Jurkat, Clone E6-1 (cell line): ENCODE results near the gene RNF220.

Experiments
- DNase-seq: peaks from one replicate; pipeline ENCODE4 v3.0.0-alpha.2; 2011; ENCODE audit warnings: low read depth, low spot score
- H3K4me3 ChIP-seq: 2 replicates; pipeline ENCODE4 v1.5.1; 2011; ENCODE audit warnings: mild to moderate bottlenecking, low read length, control low read depth, moderate library complexity

The RNF220 gene

GRCh38 chr1:44536357-44537209, 131.5 kb downstream of the RNF220 start:
- DNase-seq: no peak
- no peak overlapping the region for H3K4me3 ChIP-seq

DNA sequence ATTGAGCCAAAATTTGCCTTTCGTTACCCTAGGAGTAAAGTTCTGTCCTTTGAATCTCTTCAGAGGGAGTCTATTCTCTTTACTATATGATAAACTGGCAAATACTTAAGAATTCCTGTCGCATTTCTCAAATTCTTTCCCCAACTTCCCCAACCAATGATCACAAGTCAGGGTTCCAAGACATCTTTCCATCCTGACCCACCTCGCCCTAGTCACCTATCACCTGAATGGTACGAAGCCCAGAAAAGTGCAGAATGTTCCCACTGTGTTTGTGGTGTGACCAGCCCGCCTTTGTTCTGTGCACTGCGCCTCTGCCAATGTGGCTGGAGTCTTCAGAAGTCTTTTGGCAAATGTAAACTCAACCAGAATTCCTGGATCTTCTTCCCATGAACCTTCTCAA, 132.5 kb downstream of the RNF220 start:
- no peak overlapping the region for H3K4me3 ChIP-seq
- DNase-seq: no peak

- DNase-seq: no peak
- no peak overlapping the region for H3K4me3 ChIP-seq
Measured at GRCh38 chr1:44537956-44538355, 132.9 kb downstream of the RNF220 start.

GRCh38 chr1:44539991-44540730, 135.1 kb downstream of the RNF220 start:
- no peak for DNase-seq
- H3K4me3 ChIP-seq: no peak overlapping the region

- DNase-seq: no peak
- no peak overlapping the region for H3K4me3 ChIP-seq
Measured at GRCh38 chr1:44542420-44543063, 137.5 kb downstream of the RNF220 start.

DNA sequence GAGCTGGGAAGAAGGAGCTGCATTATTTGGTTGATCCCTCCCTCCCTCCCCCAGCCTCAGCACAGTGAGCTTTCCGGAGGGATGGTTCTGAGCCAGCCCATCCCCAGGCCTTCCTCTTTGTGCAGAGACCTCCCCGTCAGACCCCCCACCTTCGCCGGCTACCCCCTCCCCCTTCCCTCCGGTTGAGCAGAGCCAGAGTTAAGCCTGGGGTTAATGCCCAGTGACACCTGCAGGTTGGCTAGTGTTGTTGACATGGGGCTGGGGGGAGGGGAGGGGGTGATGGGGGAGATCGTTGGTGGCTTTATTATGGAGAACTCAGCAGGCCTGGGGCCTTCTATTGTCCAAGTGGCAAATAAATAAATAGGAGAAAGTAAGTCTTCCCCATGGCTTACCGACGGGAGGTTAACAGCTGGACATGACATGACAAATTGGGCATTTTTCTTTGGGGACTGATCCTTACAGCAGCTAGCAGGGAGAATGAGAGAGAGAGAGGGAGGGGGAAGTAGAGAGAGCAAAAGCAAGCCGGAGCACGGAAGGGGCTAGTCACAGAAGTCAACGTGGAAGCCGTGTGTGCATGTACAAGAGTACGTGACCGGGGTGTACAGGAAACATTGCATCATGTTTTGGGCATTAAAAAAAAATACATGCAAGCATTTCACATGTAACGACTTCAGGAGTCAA, 138.1 kb downstream of the RNF220 start:
- no peak overlapping the region for H3K4me3 ChIP-seq
- DNase-seq: no peak

DNA sequence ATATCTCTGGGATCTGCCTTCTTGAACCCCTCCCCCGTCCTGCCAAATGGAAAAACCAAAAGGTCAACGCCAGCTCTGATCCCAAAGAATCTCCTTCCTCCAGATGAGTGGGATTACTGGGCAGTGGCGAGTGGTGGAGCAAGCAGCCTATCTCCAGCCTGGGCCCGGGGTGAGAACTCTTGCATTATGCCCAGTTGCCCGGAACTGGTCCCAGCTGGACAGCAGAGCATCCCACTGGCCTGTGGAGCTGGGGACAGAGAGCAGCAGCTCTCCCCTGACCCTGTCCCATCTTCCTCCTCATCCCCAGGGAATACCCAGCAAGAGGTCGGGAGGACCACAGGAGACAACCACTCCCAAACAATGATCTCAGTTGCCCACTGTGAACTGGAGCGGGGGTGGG, 138.7 kb downstream of the RNF220 start:
- no peak for DNase-seq
- H3K4me3 ChIP-seq: no peak overlapping the region

- DNase-seq: no peak
- no peak overlapping the region for H3K4me3 ChIP-seq
Measured at GRCh38 chr1:44544960-44545359, 139.9 kb downstream of the RNF220 start.

DNA sequence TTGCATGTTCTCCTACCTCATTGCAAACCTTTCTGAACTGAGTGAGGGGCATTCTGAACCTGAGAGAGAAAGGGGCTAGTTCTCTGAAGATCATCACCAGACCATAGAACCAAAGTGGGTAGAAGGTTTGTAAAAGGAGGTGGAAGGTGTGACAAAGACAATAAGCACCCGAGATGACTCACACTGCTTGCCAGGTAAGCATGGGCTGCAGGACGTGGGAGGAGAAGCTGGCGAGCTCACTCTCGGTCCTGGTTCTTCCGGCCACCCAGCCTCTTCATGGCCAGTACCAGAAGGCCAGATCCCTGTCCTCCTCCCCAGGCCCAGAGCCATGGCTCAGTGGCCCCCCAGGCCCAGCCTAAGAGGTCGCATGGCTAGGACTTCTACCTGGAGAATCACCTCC, 140.9 kb downstream of the RNF220 start:
- no peak overlapping the region for H3K4me3 ChIP-seq
- no peak for DNase-seq

DNA sequence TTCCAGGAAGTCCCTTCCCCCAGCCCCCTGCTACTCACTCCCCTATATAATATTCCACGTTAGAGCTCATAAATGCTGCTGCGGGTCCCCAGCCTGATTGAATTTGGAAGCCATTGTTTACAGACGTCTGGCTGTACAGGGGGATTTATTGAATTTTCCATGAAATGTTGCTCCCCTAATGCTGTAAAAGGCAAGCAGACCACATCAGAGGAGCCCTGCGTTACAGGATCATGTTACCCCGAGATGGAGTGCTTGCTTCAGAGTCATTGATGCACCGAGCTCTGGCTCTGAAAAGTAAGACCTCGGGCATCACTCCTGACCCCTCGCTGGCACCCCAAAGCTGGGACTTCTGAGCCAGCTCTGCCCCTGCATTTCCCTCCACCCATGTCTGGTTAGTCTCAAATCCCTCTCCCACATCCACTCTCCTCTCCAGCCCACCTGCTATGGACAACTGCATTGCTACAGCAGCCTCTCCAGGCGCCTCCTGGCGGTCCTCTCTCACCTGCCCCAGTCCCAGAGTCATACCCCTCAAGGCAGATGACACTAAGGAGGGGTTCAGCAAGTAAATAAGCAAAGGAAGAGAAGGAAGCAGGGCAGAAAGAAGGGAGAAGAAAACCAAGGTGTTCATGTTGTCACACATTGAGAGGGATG, 141.5 kb downstream of the RNF220 start:
- H3K4me3 ChIP-seq: no peak overlapping the region
- no peak for DNase-seq

GRCh38 chr1:44547361-44547760, 142.3 kb downstream of the RNF220 start:
- DNase-seq: no peak
- no peak overlapping the region for H3K4me3 ChIP-seq

DNA sequence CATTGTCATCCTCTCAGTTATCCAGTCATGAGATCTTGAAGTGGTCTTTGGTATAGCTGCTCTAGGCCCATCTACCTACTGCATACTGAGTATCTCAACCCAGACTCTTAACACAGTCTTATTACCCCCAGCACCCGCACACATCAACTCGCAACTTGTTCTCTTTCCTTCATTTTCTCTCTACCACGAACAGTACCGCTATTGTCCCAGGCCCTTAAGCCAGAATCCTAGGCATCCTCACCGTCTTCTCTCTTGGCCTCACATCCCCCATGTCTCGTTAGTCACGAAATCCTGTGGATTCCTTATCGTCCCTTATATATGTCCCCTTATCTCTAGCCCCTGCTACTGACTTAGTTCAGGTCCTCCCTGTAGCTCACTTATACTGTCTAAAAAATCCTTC, 142.8 kb downstream of the RNF220 start:
- no peak for DNase-seq
- H3K4me3 ChIP-seq: no peak overlapping the region

- H3K4me3 ChIP-seq: no peak overlapping the region
- DNase-seq: no peak
Measured at GRCh38 chr1:44549510-44549909, 144.5 kb downstream of the RNF220 start.

GRCh38 chr1:44553127-44553758, 148.2 kb downstream of the RNF220 start:
- DNase-seq: no peak
- H3K4me3 ChIP-seq: no peak overlapping the region

- DNase-seq: no peak
- H3K4me3 ChIP-seq: no peak overlapping the region
Measured at GRCh38 chr1:44553771-44554170, 148.7 kb downstream of the RNF220 start.

GRCh38 chr1:44554706-44555105, 149.7 kb downstream of the RNF220 start:
- no peak overlapping the region for H3K4me3 ChIP-seq
- no peak for DNase-seq

DNA sequence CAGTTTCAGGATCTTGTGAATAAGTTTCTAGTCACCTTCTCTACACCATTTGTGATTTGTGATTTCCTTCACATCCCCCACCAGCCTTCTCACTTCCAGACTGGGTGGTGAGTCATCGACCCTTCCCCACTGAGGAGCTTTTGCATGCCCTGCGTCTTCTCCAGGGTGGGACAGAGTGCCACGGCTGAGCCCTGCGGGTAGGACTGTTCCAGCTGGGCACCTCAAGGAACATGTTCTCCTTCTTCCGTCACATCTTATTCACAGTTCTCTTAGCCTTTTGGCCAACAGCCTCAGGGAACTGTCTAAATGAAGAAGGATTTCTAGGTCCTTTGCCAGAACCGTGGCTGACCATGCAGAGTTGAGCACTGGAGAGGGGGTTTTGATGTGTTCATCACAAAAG, 152.7 kb downstream of the RNF220 start:
- no peak overlapping the region for H3K4me3 ChIP-seq
- DNase-seq: no peak

DNA sequence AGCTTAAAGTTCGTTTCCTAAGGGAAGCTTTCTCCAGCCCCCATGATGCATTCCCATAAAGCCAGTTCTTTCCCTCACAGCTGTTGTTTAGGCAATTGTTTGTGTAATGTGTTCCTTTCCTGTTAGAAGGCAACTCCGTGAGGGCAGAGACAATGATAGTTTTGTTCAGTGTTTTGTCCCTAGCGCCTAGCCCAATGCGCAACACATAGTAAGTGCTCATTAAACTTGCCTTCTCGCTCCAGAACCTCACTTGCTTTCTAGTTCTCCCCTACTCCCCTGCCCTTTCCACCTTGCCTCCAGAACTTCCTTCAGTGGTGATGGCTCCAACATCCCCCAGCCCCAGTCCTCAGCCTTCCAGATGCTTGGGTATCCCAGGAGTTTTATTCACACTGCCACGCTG, 153.8 kb downstream of the RNF220 start:
- H3K4me3 ChIP-seq: no peak overlapping the region

DNA sequence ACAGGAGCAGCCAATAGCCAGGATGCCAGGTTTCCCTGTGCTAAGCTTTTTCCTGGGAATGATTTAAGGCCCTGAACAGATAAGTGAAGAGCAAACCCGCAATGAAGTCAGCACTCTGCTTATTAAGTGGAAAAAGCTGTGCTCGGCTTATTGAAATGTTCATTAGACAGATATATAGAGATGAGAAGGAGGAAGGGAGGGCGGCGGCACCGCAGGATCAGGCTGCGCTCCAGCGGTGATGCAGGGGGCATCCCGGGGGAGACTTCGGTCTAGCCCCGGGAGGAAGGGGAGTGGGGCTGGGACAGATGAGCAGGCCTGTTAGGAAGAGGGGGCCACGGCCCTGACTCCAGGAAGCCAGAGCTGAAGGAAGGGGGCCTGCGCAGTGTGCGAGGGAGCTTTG, 154.3 kb downstream of the RNF220 start:
- H3K4me3 ChIP-seq: no peak overlapping the region
- DNase-seq: no peak

More for the DNA sequence above, 153.8 kb downstream of the RNF220 start:
- DNase-seq: no peak
